ENCODE data around the gene APBB2.

Gene APBB2

DNA sequence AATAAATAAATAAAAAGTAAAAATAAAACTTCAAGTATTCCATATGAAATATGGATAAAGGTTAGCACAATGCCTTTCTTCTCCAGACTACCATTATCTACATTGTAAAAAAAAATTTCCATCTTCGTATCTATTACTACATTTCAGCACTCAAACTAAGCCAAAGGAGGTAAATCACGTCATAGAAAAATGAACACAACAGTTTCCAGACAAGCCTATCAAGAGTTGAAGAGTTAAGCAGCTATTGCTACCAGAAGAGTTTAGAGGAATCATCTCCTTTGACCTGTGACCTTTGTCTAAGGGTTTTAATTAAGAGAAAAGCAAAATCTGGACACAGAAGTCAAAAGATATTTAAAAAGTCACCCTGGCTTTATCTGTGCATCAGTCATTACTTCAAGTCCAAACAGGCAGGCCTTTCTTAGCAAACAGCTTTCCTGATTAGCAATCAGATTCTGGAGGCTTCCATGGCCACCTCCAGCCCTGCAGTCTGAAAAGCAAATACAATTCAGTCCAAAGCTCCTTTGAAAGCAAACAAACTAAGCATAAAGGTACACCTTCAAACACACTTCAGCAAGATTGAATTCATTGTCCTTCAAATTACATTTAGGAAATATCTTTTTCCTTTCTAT, 82.2 kb downstream of the APBB2 start:
- H3K4me1 ChIP-seq (ENCODE audit: insufficient read depth, low read length, severe bottlenecking), result no peaks in the 10 kb centered on the region
- no peak for TF ChIP-seq EZH2 (IDR thresholded peaks at IDR 0.05; ENCODE audit: borderline replicate concordance, low read length)
- TF ChIP-seq, protein P1, sequence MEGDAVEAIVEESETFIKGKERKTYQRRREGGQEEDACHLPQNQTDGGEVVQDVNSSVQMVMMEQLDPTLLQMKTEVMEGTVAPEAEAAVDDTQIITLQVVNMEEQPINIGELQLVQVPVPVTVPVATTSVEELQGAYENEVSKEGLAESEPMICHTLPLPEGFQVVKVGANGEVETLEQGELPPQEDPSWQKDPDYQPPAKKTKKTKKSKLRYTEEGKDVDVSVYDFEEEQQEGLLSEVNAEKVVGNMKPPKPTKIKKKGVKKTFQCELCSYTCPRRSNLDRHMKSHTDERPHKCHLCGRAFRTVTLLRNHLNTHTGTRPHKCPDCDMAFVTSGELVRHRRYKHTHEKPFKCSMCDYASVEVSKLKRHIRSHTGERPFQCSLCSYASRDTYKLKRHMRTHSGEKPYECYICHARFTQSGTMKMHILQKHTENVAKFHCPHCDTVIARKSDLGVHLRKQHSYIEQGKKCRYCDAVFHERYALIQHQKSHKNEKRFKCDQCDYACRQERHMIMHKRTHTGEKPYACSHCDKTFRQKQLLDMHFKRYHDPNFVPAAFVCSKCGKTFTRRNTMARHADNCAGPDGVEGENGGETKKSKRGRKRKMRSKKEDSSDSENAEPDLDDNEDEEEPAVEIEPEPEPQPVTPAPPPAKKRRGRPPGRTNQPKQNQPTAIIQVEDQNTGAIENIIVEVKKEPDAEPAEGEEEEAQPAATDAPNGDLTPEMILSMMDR (IDR thresholded peaks at IDR 0.05; ENCODE audit: low read length), result no peak
- no peaks in the 10 kb centered on the region for H3K9me3 ChIP-seq (ENCODE audit: low read length)
- H3K36me3 ChIP-seq (ENCODE audit: insufficient read depth, low read length), result no peaks in the 10 kb centered on the region
- H4K20me1 ChIP-seq (ENCODE audit: insufficient read depth, low read length), result no peaks in the 10 kb centered on the region
- H3K27me3 ChIP-seq (ENCODE audit: insufficient read depth, low read length), result no peaks in the 10 kb centered on the region
- no peak overlapping the region for H3K9ac ChIP-seq (ENCODE audit: low read length)
- no peaks in the 10 kb centered on the region for H3K9me2 ChIP-seq (ENCODE audit: low read depth, low read length)
- H3F3A ChIP-seq (ENCODE audit: insufficient read depth, low read length), result no peaks in the 10 kb centered on the region
- no peaks in the 10 kb centered on the region for H3K79me2 ChIP-seq (ENCODE audit: insufficient read depth, low read length)
- no peak overlapping the region for H2AFZ ChIP-seq (ENCODE audit: low read length)
- no peak overlapping the region for H3K27ac ChIP-seq (ENCODE audit: low read depth, low read length, poor library complexity, severe bottlenecking)
- H3K4me3 ChIP-seq (ENCODE audit: low read depth, low read length, poor library complexity, severe bottlenecking), result no peak overlapping the region
- no peak overlapping the region for H3K4me2 ChIP-seq (ENCODE audit: low read length)

DNA sequence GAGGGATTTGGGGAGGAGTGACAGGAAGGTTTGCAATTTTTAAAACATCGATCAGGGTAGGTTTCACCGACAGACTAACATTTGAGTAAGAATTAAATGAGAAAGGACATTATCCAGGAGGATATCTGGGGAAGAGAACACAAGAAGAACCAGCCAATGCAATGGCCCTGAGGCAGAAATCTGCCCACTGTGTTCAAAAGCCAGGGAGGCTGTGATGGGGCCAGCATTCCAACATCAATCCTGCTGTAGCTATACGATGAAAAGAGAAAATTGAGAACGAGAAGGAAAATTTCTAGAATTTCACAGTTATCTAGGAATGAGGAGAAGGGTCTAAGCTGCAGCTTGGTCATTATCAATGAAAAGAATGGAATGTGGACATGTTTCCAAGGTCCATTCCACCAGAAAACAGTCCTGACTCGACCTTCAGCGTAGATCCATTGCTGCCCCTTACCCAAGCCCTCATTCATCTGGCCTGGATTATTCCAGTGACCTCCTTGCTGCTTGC, 84.4 kb downstream of the APBB2 start:
- H3K36me3 ChIP-seq (ENCODE audit: insufficient read depth, low read length), result no peaks in the 10 kb centered on the region
- H3K9me2 ChIP-seq (ENCODE audit: low read depth, low read length), result no peaks in the 10 kb centered on the region
- H3K27ac ChIP-seq (ENCODE audit: low read depth, low read length, poor library complexity, severe bottlenecking), result no peak overlapping the region
- H3K4me1 ChIP-seq (ENCODE audit: insufficient read depth, low read length, severe bottlenecking), result no peaks in the 10 kb centered on the region
- H2AFZ ChIP-seq (ENCODE audit: low read length), result no peak overlapping the region
- H3K4me2 ChIP-seq (ENCODE audit: low read length), result no peak overlapping the region
- TF ChIP-seq EZH2 (IDR thresholded peaks at IDR 0.05; ENCODE audit: borderline replicate concordance, low read length), result no peak
- TF ChIP-seq, protein P1 (IDR thresholded peaks at IDR 0.05; ENCODE audit: low read length), result no peak
- H3K9ac ChIP-seq (ENCODE audit: low read length), result no peak overlapping the region
- H3K27me3 ChIP-seq (ENCODE audit: insufficient read depth, low read length), result no peaks in the 10 kb centered on the region
- H4K20me1 ChIP-seq (ENCODE audit: insufficient read depth, low read length), result no peaks in the 10 kb centered on the region
- H3K4me3 ChIP-seq (ENCODE audit: low read depth, low read length, poor library complexity, severe bottlenecking), result no peak overlapping the region
- H3K79me2 ChIP-seq (ENCODE audit: insufficient read depth, low read length), result no peaks in the 10 kb centered on the region
- H3K9me3 ChIP-seq (ENCODE audit: low read length), result no peaks in the 10 kb centered on the region
- no peaks in the 10 kb centered on the region for H3F3A ChIP-seq (ENCODE audit: insufficient read depth, low read length)

DNA sequence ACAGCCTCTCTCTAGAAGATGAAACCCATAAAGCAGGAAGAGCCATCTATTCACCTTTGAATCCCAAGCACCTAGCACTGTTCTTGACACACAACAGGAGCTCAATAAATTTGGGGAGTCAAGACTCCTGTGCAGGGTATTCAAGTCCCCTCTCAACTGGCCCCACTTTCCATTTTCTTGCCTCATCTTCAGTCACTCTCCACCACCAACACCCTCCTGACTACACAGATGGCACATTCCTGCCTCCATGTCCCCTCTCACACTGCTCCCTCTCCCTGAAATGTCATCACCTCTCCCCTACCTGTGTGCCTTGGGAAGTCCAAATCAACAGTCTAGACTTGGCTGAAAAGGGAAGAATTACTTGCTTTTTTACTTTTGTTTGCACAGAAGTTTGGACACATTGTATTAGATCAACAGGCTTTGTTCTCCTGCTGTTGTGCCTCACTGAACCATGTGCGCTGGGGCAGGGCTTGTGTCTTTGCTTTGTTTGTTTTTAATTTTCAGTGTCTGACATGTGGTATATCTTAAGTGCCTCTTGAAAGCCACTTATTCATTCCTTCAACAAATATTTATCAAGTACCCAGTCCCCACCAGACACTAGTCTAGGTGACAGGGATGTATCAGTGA, 85.1 kb downstream of the APBB2 start:
- no peaks in the 10 kb centered on the region for H3K4me1 ChIP-seq (ENCODE audit: insufficient read depth, low read length, severe bottlenecking)
- H4K20me1 ChIP-seq (ENCODE audit: insufficient read depth, low read length), result no peaks in the 10 kb centered on the region
- no peaks in the 10 kb centered on the region for H3K9me3 ChIP-seq (ENCODE audit: low read length)
- no peak overlapping the region for H2AFZ ChIP-seq (ENCODE audit: low read length)
- no peaks in the 10 kb centered on the region for H3K27me3 ChIP-seq (ENCODE audit: insufficient read depth, low read length)
- H3K4me3 ChIP-seq (ENCODE audit: low read depth, low read length, poor library complexity, severe bottlenecking), result no peak overlapping the region
- no peak overlapping the region for H3K27ac ChIP-seq (ENCODE audit: low read depth, low read length, poor library complexity, severe bottlenecking)
- no peaks in the 10 kb centered on the region for H3K79me2 ChIP-seq (ENCODE audit: insufficient read depth, low read length)
- no peaks in the 10 kb centered on the region for H3K9me2 ChIP-seq (ENCODE audit: low read depth, low read length)
- no peaks in the 10 kb centered on the region for H3K36me3 ChIP-seq (ENCODE audit: insufficient read depth, low read length)
- H3K4me2 ChIP-seq (ENCODE audit: low read length), result no peak overlapping the region
- TF ChIP-seq EZH2 (IDR thresholded peaks at IDR 0.05; ENCODE audit: borderline replicate concordance, low read length), result no peak
- TF ChIP-seq, protein P1 (IDR thresholded peaks at IDR 0.05; ENCODE audit: low read length), result no peak
- H3F3A ChIP-seq (ENCODE audit: insufficient read depth, low read length), result no peaks in the 10 kb centered on the region
- H3K9ac ChIP-seq (ENCODE audit: low read length), result no peak overlapping the region

Measured in OCI-LY1 (cell line).